Neural cell (in vitro differentiated cells): ENCODE measurements around the gene CXCL9. TPM values are rescaled to one million over a fixed set of nuclear protein-coding genes. Genes with fewer than 3 reads are reported as not detected.

Experiments
- H2AFZ ChIP-seq: fragments of 200-600, 300-800 bp; sonication (generic), shearing (Covaris generic); 2 replicates; pipeline ENCODE4 v1.6.0; 2014; ENCODE audit warnings: low read depth, mild to moderate bottlenecking, antibody characterized with exemption, low read length, moderate library complexity
- H3F3A ChIP-seq: fragments of 200-600 bp; shearing (Covaris generic); 2 replicates; pipeline ENCODE4 v1.6.1; 2016; ENCODE audit warnings: mild to moderate bottlenecking, moderate library complexity, mixed read lengths, antibody characterized with exemption, low read length; ENCODE audit not compliant: insufficient read depth, poor library complexity, severe bottlenecking
- H3K27ac ChIP-seq: fragments of 200-600, 300-800 bp; sonication (generic), shearing (Covaris generic); 2 replicates; pipeline ENCODE4 v1.5.1; 2014; ENCODE audit warnings: mild to moderate bottlenecking, low read length, moderate library complexity
- H3K27me3 ChIP-seq: fragments of 300-800, 200-600 bp; sonication (generic), shearing (Covaris generic); 2 replicates; pipeline ENCODE4 v1.6.0; 2014; ENCODE audit warnings: mild to moderate bottlenecking, low read depth, low read length, moderate library complexity; ENCODE audit not compliant: insufficient read depth
- H3K36me3 ChIP-seq: fragments of 300-800, 200-600 bp; sonication (generic), shearing (Covaris generic); 2 replicates; pipeline ENCODE4 v1.5.1; 2014; ENCODE audit warnings: mild to moderate bottlenecking, antibody characterized with exemption, low read length, moderate library complexity; ENCODE audit not compliant: insufficient read depth
- H3K4me2 ChIP-seq: fragments of 300-800, 200-600 bp; sonication (generic), shearing (Covaris generic); 2 replicates; pipeline ENCODE4 v1.6.0; 2014; ENCODE audit warnings: mild to moderate bottlenecking, low read length
- H3K4me3 ChIP-seq: fragments of 300-800, 200-600 bp; sonication (generic), shearing (Covaris generic); 2 replicates; pipeline ENCODE4 v1.5.1; 2014; ENCODE audit warnings: mild to moderate bottlenecking, low read length, moderate library complexity
- H3K79me2 ChIP-seq: fragments of 200-600 bp; shearing (Covaris generic); replicated peaks from 2 replicates; pipeline ENCODE4 v1.6.0; 2014; ENCODE audit warnings: mild to moderate bottlenecking, low read length, moderate library complexity; ENCODE audit not compliant: insufficient read depth
- H3K9ac ChIP-seq: fragments of 300-800, 200-600 bp; sonication (generic), shearing (Covaris generic); 2 replicates; pipeline ENCODE4 v1.6.1; 2016; ENCODE audit warnings: mild to moderate bottlenecking, low read length, mixed read lengths
- H3K9me2 ChIP-seq: fragments of 200-600 bp; shearing (Covaris generic); 2 replicates; pipeline ENCODE4 v1.6.1; 2016; ENCODE audit warnings: mild to moderate bottlenecking, low read length, mixed read lengths; ENCODE audit not compliant: insufficient read depth
- H3K9me3 ChIP-seq: fragments of 200-600, 300-800 bp; sonication (generic), shearing (Covaris generic); 2 replicates; pipeline ENCODE4 v1.6.1; 2016; ENCODE audit warnings: mild to moderate bottlenecking, mixed run types, low read length, moderate library complexity, mixed read lengths
- H4K20me1 ChIP-seq: fragments of 200-600 bp; shearing (Covaris generic); 2 replicates; pipeline ENCODE4 v1.6.1; 2016; ENCODE audit warnings: mild to moderate bottlenecking, mixed run types; ENCODE audit not compliant: insufficient read depth
- EP300 ChIP-seq: fragments of 450-650 bp; conservative IDR thresholded peaks from 2 replicates; pipeline ENCODE4 v1.6.1; 2014; ENCODE audit warnings: antibody characterized with exemption, mild to moderate bottlenecking, moderate library complexity; ENCODE audit not compliant: poor library complexity, severe bottlenecking
- EZH2 ChIP-seq: fragments of 200-600, 300-800 bp; shearing (Covaris generic), sonication (generic); IDR thresholded peaks from 2 replicates; pipeline ENCODE4 v1.6.1; 2014; ENCODE audit warnings: antibody characterized with exemption, low read length, borderline replicate concordance, mild to moderate bottlenecking; ENCODE audit not compliant: insufficient read depth, poor library complexity, severe bottlenecking
- MXI1 ChIP-seq: fragments of 450-650 bp; conservative IDR thresholded peaks from 2 replicates; pipeline ENCODE4 v1.6.1; 2014; ENCODE audit warnings: antibody characterized with exemption, mild to moderate bottlenecking; ENCODE audit not compliant: poor library complexity, severe bottlenecking
- POLR2AphosphoS5 ChIP-seq: IDR thresholded peaks from 2 replicates; pipeline ENCODE4 v1.6.1; 2012
- RAD21 ChIP-seq: fragments of 450-650 bp; conservative IDR thresholded peaks from 2 replicates; pipeline ENCODE4 v1.6.1; 2014; ENCODE audit warnings: antibody characterized with exemption, mild to moderate bottlenecking, moderate library complexity
- SMC3 ChIP-seq: fragments of 450-650 bp; conservative IDR thresholded peaks from 2 replicates; pipeline ENCODE4 v1.6.1; 2014; ENCODE audit warnings: antibody characterized with exemption, mild to moderate bottlenecking, moderate library complexity; ENCODE audit not compliant: poor library complexity
- TAF1 ChIP-seq: IDR thresholded peaks from 2 replicates; pipeline ENCODE4 v1.6.1; 2012; ENCODE audit warnings: low read depth
- polyA plus RNA-seq: library from polyadenylated mRNA; depleted of rRNA; stranded (reverse); fragments of >200 nt; gene quantifications from 2 replicates; pipeline ENCODE4 v1.2.3, GENCODE V29; 2014
- TF ChIP-seq, protein P1 (sequence below): fragments of 450-650 bp; IDR thresholded peaks from 2 replicates; pipeline ENCODE4 v1.5.1; 2014; ENCODE audit warnings: antibody characterized with exemption, mild to moderate bottlenecking, moderate library complexity; ENCODE audit not compliant: poor library complexity, severe bottlenecking
- TF ChIP-seq, protein P2 (sequence below): IDR thresholded peaks from 2 replicates; pipeline ENCODE4 v1.6.1; 2012; ENCODE audit warnings: borderline replicate concordance

Gene CXCL9
- polyA plus RNA-seq, 1 donor from 2014 or later: not detected

DNA sequence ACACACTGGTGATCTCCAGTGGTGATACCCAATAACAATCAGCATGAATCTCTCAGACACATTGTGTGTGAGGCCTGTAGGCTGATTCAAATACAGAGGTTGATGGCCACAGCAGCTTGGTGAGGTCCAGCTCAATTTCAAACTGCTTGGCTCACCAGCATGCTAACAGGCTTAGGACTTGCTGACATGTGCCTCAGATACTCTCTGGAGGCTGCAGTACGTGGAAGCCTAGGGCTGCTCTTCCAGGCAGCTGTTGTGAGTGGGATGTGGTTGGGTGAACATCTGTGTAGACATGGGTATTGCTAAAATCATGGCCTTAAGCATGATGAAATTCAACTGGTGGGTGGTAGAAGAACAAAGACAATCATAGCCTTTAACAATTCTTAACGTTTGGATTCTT is 4.3 kb downstream of the CXCL9 start:
- Histone ChIP-seq H3K9me2 (no peaks in the 10 kb centered on the region), H3K27me3 (no peaks in the 10 kb centered on the region), H3K79me2 (no peaks in the 10 kb centered on the region), H3F3A (no peaks in the 10 kb centered on the region), H3K36me3 (no peaks in the 10 kb centered on the region), H3K9ac (no peak overlapping the region), H3K9me3 (no peaks in the 10 kb centered on the region), H3K4me2 (no peak overlapping the region), H3K4me3 (no peak overlapping the region), H3K27ac (no peak overlapping the region), H2AFZ (no peak overlapping the region), H4K20me1 (no peaks in the 10 kb centered on the region)
- TF ChIP-seq EZH2 (no peak), RAD21 (no peak), SMC3 (no peak)
- TF ChIP-seq, protein P1, sequence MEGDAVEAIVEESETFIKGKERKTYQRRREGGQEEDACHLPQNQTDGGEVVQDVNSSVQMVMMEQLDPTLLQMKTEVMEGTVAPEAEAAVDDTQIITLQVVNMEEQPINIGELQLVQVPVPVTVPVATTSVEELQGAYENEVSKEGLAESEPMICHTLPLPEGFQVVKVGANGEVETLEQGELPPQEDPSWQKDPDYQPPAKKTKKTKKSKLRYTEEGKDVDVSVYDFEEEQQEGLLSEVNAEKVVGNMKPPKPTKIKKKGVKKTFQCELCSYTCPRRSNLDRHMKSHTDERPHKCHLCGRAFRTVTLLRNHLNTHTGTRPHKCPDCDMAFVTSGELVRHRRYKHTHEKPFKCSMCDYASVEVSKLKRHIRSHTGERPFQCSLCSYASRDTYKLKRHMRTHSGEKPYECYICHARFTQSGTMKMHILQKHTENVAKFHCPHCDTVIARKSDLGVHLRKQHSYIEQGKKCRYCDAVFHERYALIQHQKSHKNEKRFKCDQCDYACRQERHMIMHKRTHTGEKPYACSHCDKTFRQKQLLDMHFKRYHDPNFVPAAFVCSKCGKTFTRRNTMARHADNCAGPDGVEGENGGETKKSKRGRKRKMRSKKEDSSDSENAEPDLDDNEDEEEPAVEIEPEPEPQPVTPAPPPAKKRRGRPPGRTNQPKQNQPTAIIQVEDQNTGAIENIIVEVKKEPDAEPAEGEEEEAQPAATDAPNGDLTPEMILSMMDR: no peak

DNA sequence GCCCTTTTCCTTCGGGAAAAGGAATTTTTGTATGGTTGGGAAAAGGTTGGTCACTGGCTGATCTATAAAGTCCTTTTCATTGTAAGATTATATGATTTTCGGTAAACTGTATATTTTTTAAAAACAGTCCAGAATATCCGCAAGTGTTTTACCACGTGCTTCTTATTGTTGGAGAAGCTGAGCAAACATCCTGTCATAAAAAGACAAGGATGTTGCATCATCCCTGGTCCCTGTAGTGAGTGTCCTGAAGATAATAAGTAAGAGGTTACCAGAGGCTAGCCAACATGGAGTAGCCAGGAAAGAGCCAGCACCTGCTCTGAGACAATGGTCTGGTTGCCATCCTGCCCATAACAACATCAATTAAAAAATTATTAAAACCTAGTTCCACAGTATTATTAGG is 5.1 kb downstream of the CXCL9 start:
- Histone ChIP-seq H3K9me3 (no peaks in the 10 kb centered on the region), H3K79me2 (no peaks in the 10 kb centered on the region), H3F3A (no peaks in the 10 kb centered on the region), H3K9me2 (no peaks in the 10 kb centered on the region), H3K4me2 (no peak overlapping the region), H3K9ac (no peak overlapping the region), H4K20me1 (no peaks in the 10 kb centered on the region), H3K27ac (no peak overlapping the region), H2AFZ (no peak overlapping the region), H3K4me3 (no peak overlapping the region), H3K36me3 (no peaks in the 10 kb centered on the region), H3K27me3 (no peaks in the 10 kb centered on the region)
- no peak for TF ChIP-seq SMC3
- no peak for TF ChIP-seq EP300
- TF ChIP-seq MXI1: no peak
- no peak for TF ChIP-seq EZH2
- TF ChIP-seq, protein P1: no peak

DNA sequence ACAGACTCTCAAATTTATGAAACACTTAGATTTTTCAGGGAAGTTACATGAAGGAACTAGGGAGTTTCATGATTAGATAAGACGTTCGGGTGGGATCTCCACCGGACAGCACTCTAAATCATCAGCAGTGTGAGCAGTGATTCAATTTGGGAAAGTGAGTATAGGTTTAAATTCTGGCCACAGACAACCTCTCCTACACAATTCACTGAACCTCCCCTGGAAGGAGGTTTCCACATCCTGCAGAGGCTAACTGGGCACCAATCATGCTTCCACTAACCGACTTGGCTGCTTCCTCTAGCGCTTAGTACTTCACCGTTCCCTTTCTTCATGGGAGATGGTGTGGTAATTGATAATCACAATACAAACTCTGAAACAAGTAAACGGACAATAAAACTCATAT is 5.6 kb downstream of the CXCL9 start:
- H3K4me2 ChIP-seq: no peak overlapping the region
- H3K9ac ChIP-seq: no peak overlapping the region
- H3K27me3 ChIP-seq: no peaks in the 10 kb centered on the region
- H3K27ac ChIP-seq: no peak overlapping the region
- H3F3A ChIP-seq: no peaks in the 10 kb centered on the region
- no peaks in the 10 kb centered on the region for H3K79me2 ChIP-seq
- no peaks in the 10 kb centered on the region for H3K9me3 ChIP-seq
- H3K4me3 ChIP-seq: no peak overlapping the region
- no peaks in the 10 kb centered on the region for H3K36me3 ChIP-seq
- no peaks in the 10 kb centered on the region for H4K20me1 ChIP-seq
- H3K9me2 ChIP-seq: no peaks in the 10 kb centered on the region
- TF ChIP-seq, protein P2, sequence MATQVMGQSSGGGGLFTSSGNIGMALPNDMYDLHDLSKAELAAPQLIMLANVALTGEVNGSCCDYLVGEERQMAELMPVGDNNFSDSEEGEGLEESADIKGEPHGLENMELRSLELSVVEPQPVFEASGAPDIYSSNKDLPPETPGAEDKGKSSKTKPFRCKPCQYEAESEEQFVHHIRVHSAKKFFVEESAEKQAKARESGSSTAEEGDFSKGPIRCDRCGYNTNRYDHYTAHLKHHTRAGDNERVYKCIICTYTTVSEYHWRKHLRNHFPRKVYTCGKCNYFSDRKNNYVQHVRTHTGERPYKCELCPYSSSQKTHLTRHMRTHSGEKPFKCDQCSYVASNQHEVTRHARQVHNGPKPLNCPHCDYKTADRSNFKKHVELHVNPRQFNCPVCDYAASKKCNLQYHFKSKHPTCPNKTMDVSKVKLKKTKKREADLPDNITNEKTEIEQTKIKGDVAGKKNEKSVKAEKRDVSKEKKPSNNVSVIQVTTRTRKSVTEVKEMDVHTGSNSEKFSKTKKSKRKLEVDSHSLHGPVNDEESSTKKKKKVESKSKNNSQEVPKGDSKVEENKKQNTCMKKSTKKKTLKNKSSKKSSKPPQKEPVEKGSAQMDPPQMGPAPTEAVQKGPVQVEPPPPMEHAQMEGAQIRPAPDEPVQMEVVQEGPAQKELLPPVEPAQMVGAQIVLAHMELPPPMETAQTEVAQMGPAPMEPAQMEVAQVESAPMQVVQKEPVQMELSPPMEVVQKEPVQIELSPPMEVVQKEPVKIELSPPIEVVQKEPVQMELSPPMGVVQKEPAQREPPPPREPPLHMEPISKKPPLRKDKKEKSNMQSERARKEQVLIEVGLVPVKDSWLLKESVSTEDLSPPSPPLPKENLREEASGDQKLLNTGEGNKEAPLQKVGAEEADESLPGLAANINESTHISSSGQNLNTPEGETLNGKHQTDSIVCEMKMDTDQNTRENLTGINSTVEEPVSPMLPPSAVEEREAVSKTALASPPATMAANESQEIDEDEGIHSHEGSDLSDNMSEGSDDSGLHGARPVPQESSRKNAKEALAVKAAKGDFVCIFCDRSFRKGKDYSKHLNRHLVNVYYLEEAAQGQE: no peak
- TF ChIP-seq MXI1 (no peak), TAF1 (no peak), EP300 (no peak), POLR2AphosphoS5 (no peak), EZH2 (no peak), SMC3 (no peak), RAD21 (no peak)
- TF ChIP-seq, protein P1: no peak
- no peak overlapping the region for H2AFZ ChIP-seq
